HL-60 (cell line): ENCODE results near the gene POLR2F.

ENCODE experiments used
- DNase-seq, 2 experiments: peaks; one replicate each; pipeline ENCODE4 v3.0.0-alpha.2; 2010 to 2020; ENCODE audit warnings: low read depth in 1 of 2, low spot score in 1 of 2
- H3K27ac ChIP-seq: fragments of 250-450 bp; sonication (Bioruptor Pico); replicated peaks from 2 replicates; pipeline ENCODE4 v1.5.1; 2020; ENCODE audit warnings: mild to moderate bottlenecking, moderate library complexity
- H3K27me3 ChIP-seq: fragments of 250-450 bp; sonication (Bioruptor Pico); 2 replicates; pipeline ENCODE4 v1.5.1; 2021; ENCODE audit warnings: mild to moderate bottlenecking, moderate library complexity; ENCODE audit not compliant: insufficient read depth, poor library complexity, severe bottlenecking
- H3K4me3 ChIP-seq: replicated peaks from 2 replicates; pipeline ENCODE4 v1.5.1; 2011; ENCODE audit warnings: mild to moderate bottlenecking, control low read depth, low read length; ENCODE audit not compliant: insufficient read depth
- CTCF ChIP-seq: IDR thresholded peaks from one replicate; pipeline ENCODE4 v1.5.1; 2011; ENCODE audit warnings: low read length, control low read depth, inconsistent platforms; ENCODE audit not compliant: insufficient read depth
- GABPA ChIP-seq: IDR thresholded peaks from 2 replicates; pipeline ENCODE4 v1.6.1; 2012; ENCODE audit warnings: low read depth
- POLR2AphosphoS5 ChIP-seq: IDR thresholded peaks from 2 replicates; pipeline ENCODE4 v1.6.1; 2012; ENCODE audit warnings: low read depth
- REST ChIP-seq: IDR thresholded peaks from 2 replicates; pipeline ENCODE4 v1.6.1; 2012; ENCODE audit warnings: low read depth; ENCODE audit not compliant: insufficient replicate concordance
- SPI1 ChIP-seq: IDR thresholded peaks from 2 replicates; pipeline ENCODE4 v1.6.1; 2012; ENCODE audit warnings: low read depth, mild to moderate bottlenecking, borderline replicate concordance

The POLR2F gene

GRCh38 chr22:38006906-38007305 lies 53.4 kb downstream of the POLR2F start:
- no peak for TF ChIP-seq POLR2AphosphoS5
- no peak for TF ChIP-seq GABPA
- no peak for TF ChIP-seq SPI1
- no peak for TF ChIP-seq REST
- TF ChIP-seq CTCF = no peak
- Histone ChIP-seq H3K27ac (no peak overlapping the region), H3K27me3 (no peaks in the 10 kb centered on the region), H3K4me3 (no peak overlapping the region)
- no peak for DNase-seq

- no peak overlapping the region for H3K27ac ChIP-seq
- H3K27me3 ChIP-seq = no peaks in the 10 kb centered on the region
- H3K4me3 ChIP-seq = no peak overlapping the region
- no peak for DNase-seq
- TF ChIP-seq REST = no peak
- TF ChIP-seq POLR2AphosphoS5 = no peak
- no peak for TF ChIP-seq CTCF
- TF ChIP-seq SPI1 = no peak
- TF ChIP-seq GABPA = no peak
These were observed 53.9 kb downstream of the POLR2F start for GRCh38 chr22:38007330-38007902.

GRCh38 chr22:38009000-38009806 lies 55.7 kb downstream of the POLR2F start:
- Histone ChIP-seq H3K27ac (no peak overlapping the region), H3K4me3 (no peak overlapping the region), H3K27me3 (no peaks in the 10 kb centered on the region)
- TF ChIP-seq CTCF = no peak
- no peak for TF ChIP-seq SPI1
- no peak for TF ChIP-seq REST
- no peak for DNase-seq
